Smooth muscle cell of the pulmonary artery (primary cell): ENCODE measurements around the gene ZNF724. TPM values are rescaled to one million over a fixed set of nuclear protein-coding genes. Genes with fewer than 3 reads are reported as not detected.

Source experiments
- total RNA-seq: library from RNA; depleted of rRNA; stranded (reverse); fragments of >200 nt; gene quantifications from 2 replicates; pipeline ENCODE4 v1.2.3, GENCODE V29; 2014

The ZNF724 gene
- total RNA-seq = 2.0 and 2.9 TPM in 2 replicates

GRCh38 chr19:23249911-23250649 lies at the start of gene ZNF724:
Gene ZNF724 (minus strand): TSS chr19:23250394. CDS start chr19:23250242, 152 bp downstream.

Other genes starting within 250 kb of the ZNF724 start
- gene ZNF728, start 247.2 kb downstream of the ZNF724 start, total RNA-seq = 0.13 and 0.30 TPM in 2 replicates
- gene ZNF730, start 133.4 kb downstream of the ZNF724 start, total RNA-seq = 0.17 and 0.26 TPM in 2 replicates
- gene ZNF91, start 145.1 kb upstream of the ZNF724 start, total RNA-seq = 16.0 and 16.9 TPM in 2 replicates